Smooth muscle cell (in vitro differentiated cells): ENCODE results near the gene DCUN1D3. TPM values are rescaled to one million over a fixed set of nuclear protein-coding genes. Genes with fewer than 3 reads are reported as not detected.

Experiments used
- DNase-seq: peaks from one replicate; lab custom pipeline; 2025; ENCODE audit not compliant: unreplicated experiment; lab: John Stamatoyannopoulos, UW
- H2AFZ ChIP-seq: fragments of 200-600 bp; sonication (generic); 2 replicates; pipeline ENCODE4 v1.6.0; 2016; ENCODE audit warnings: antibody characterized with exemption, low read depth, mild to moderate bottlenecking
- H3F3A ChIP-seq: fragments of 200-600 bp; sonication (generic); 2 replicates; pipeline ENCODE4 v1.6.0; 2017; ENCODE audit warnings: antibody characterized with exemption, low read depth
- H3K27ac ChIP-seq: fragments of 200-600 bp; sonication (generic); 2 replicates; pipeline ENCODE4 v1.5.1; 2016; ENCODE audit warnings: low read depth, mild to moderate bottlenecking
- H3K27me3 ChIP-seq: fragments of 200-600 bp; sonication (generic); 2 replicates; pipeline ENCODE4 v1.6.1; 2016; ENCODE audit warnings: low read depth, mild to moderate bottlenecking
- H3K36me3 ChIP-seq: fragments of 200-600 bp; sonication (generic); 2 replicates; pipeline ENCODE4 v1.5.1; 2016; ENCODE audit warnings: low read depth
- H3K4me1 ChIP-seq: fragments of 200-600 bp; sonication (generic); 2 replicates; pipeline ENCODE4 v1.5.1; 2016; ENCODE audit warnings: low read depth
- H3K4me2 ChIP-seq: fragments of 200-600 bp; sonication (generic); 2 replicates; pipeline ENCODE4 v1.6.0; 2016; ENCODE audit warnings: mild to moderate bottlenecking
- H3K4me3 ChIP-seq: fragments of 200-600 bp; sonication (generic); 2 replicates; pipeline ENCODE4 v1.5.1; 2016; ENCODE audit warnings: mild to moderate bottlenecking
- H3K79me2 ChIP-seq: fragments of 200-600 bp; sonication (generic); 2 replicates; pipeline ENCODE4 v1.6.0; 2016; ENCODE audit warnings: low read depth, mild to moderate bottlenecking
- H3K9ac ChIP-seq: fragments of 200-600 bp; sonication (generic); 2 replicates; pipeline ENCODE4 v1.6.0; 2016; ENCODE audit warnings: low read depth
- H3K9me3 ChIP-seq: fragments of 200-600 bp; sonication (generic); replicated peaks from 2 replicates; pipeline ENCODE4 v1.5.1; 2016; ENCODE audit warnings: low read depth
- H4K20me1 ChIP-seq: fragments of 200-600 bp; sonication (generic); 2 replicates; pipeline ENCODE4 v1.6.0; 2016; ENCODE audit warnings: low read depth
- WGBS: methylation state at CpG from one replicate; pipeline ENCODE4 v1.1.7; 2016; ENCODE audit warnings: low lambda C conversion rate; 5-methylcytosine and 5-hydroxymethylcytosine counted together
- polyA plus RNA-seq: library from polyadenylated mRNA; unstranded; fragments of >200 nt; fragmentation: Nextera tagmentation; extraction: Ambion mirVana; gene quantifications from 2 replicates; pipeline ENCODE4 v1.2.1, GENCODE V29; 2016
- total RNA-seq: library from RNA; depleted of rRNA; stranded (reverse); fragments of >200 nt; gene quantifications from 2 replicates; pipeline ENCODE4 v1.2.3, GENCODE V29; 2014
- TF ChIP-seq, protein P1 (sequence below): fragments of 200-600 bp; sonication (generic); IDR thresholded peaks from 2 replicates; pipeline ENCODE4 v1.5.1; 2017; ENCODE audit warnings: borderline replicate concordance, mild to moderate bottlenecking, antibody characterized with exemption; ENCODE audit not compliant: insufficient read depth, poor library complexity, severe bottlenecking

Gene DCUN1D3
- total and polyA plus RNA-seq, 2 experiments from 2014 or later = 12.6 to 37.8 TPM

DNA sequence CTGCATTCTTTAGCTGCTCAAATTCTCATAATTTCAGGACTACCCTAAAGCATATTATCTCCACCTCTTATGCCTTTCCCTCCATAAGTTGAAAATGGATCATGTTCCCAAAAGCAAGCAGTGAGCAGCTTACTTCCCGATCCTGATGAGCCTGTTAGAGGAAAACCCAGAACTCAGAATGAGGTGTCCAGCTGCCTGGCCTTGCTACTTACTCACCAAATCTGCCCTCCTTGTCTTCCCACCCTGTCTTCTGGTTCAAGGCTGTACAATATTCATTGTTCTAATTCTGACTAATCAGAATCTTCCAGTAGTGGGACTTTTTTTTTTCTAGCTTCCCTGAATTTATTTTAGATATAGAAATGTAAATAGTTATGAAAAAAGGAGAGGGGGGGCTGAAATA, 11.2 kb upstream of the DCUN1D3 start:
- Histone ChIP-seq H2AFZ (no peak overlapping the region), H3K36me3 (no peaks in the 10 kb centered on the region), H4K20me1 (no peaks in the 10 kb centered on the region), H3K9me3 (no peaks in the 10 kb centered on the region), H3F3A (peaks cover 11% of the 10 kb centered on the region), H3K79me2 (no peaks in the 10 kb centered on the region), H3K27me3 (no peaks in the 10 kb centered on the region), H3K4me1 (peaks cover 16% of the 10 kb centered on the region), H3K4me3 (no peak overlapping the region), H3K27ac (peak overlapping the region; percentile 86), H3K4me2 (peak overlapping the region; percentile 50), H3K9ac (peak overlapping the region; percentile 54)
- TF ChIP-seq, protein P1, sequence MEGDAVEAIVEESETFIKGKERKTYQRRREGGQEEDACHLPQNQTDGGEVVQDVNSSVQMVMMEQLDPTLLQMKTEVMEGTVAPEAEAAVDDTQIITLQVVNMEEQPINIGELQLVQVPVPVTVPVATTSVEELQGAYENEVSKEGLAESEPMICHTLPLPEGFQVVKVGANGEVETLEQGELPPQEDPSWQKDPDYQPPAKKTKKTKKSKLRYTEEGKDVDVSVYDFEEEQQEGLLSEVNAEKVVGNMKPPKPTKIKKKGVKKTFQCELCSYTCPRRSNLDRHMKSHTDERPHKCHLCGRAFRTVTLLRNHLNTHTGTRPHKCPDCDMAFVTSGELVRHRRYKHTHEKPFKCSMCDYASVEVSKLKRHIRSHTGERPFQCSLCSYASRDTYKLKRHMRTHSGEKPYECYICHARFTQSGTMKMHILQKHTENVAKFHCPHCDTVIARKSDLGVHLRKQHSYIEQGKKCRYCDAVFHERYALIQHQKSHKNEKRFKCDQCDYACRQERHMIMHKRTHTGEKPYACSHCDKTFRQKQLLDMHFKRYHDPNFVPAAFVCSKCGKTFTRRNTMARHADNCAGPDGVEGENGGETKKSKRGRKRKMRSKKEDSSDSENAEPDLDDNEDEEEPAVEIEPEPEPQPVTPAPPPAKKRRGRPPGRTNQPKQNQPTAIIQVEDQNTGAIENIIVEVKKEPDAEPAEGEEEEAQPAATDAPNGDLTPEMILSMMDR = no peak
- no peak for DNase-seq
- WGBS = 86% methylated on average over 1 of the region's 1 CpG

DNA sequence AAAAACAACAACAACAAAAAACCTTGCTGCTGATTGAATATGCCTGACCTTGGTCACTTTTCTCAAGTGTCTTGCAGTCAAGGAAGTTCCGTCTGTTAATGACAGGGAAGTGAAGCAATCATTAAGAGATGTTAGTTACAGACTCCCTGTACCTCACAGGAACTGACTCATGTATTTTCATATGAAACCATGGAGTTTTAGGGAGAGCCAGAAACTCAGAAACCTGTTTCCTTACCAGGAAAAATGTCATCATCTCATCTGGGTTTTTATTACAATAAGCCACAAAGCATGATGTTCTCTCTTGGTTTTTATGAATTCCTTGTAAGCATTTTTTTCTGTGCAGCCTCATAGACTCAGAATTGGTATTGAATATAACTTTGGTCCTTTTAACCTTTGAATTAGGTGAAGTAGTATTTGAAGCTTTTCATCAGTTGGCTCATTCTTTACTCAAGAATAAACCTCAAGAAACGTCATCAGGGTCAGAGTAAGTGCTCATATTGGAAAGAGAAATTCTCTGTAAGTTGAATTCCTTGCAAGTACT, 10.7 kb upstream of the DCUN1D3 start:
- TF ChIP-seq, protein P1 = no peak
- peak overlapping the region; percentile 54 for H3K9ac ChIP-seq
- H3F3A ChIP-seq = peaks cover 11% of the 10 kb centered on the region
- 35% methylated on average over 2 of the region's 2 CpGs for WGBS
- no peaks in the 10 kb centered on the region for H4K20me1 ChIP-seq
- H3K27ac ChIP-seq = peak overlapping the region; percentile 86
- no peaks in the 10 kb centered on the region for H3K9me3 ChIP-seq
- H3K4me1 ChIP-seq = peaks cover 19% of the 10 kb centered on the region
- H3K36me3 ChIP-seq = no peaks in the 10 kb centered on the region
- no peaks in the 10 kb centered on the region for H3K27me3 ChIP-seq
- no peaks in the 10 kb centered on the region for H3K79me2 ChIP-seq
- H3K4me2 ChIP-seq = peak overlapping the region; percentile 50
- H3K4me3 ChIP-seq = no peak overlapping the region
- no peak for DNase-seq
- H2AFZ ChIP-seq = no peak overlapping the region

DNA sequence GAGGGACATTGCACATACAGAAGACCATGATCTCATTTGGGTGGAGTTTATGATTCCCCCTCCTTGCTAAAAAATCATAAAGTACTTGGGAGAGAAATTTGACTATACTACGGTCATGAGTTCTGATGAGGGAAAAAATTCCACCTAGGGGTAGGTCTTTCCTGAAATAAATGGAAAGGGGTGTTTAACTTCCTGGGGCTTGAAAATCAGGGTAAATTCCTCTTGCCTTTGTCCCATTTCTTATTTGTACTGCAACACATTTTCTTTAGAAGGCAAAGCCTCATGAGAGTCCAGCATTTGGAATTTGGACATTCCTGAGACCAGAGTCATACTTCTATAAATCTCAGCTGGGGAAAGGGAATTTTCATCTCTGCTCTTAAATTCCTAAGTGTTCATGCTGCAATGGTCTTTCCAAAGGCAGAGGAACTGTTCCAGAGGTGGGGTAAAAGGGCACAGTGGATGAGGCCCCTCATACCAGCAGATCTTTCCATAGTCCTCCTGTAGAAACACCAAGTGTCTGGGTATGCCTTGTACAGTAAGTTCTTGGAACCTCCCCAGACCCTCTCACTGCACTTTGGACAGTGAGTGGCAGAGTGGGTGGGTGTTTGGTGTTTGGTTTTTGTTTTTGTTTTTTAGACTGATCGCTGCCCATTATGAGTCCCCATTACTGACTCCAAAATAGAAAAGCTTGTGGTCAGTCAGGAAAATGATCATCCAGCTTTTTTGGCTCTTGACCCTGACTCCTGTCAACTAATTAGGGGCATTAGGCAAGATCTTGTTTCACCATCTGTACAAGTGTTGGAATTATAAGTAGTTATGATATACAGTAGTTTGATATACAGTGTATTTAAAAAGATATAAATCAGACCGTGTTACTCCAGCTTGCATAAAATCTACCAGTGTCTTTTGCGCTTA, 6.4 kb upstream of the DCUN1D3 start:
- no peak overlapping the region for H3K9ac ChIP-seq
- H2AFZ ChIP-seq = no peak overlapping the region
- H3K27me3 ChIP-seq = no peaks in the 10 kb centered on the region
- H3K27ac ChIP-seq = peak overlapping the region; percentile 78
- WGBS = 67% methylated on average over 4 of the region's 4 CpGs
- peaks cover 35% of the 10 kb centered on the region for H3K4me1 ChIP-seq
- H3K4me3 ChIP-seq = no peak overlapping the region
- H3K4me2 ChIP-seq = peak overlapping the region; percentile 69
- no peaks in the 10 kb centered on the region for H4K20me1 ChIP-seq
- DNase-seq = no peak
- H3K79me2 ChIP-seq = peaks cover 11% of the 10 kb centered on the region
- no peaks in the 10 kb centered on the region for H3K9me3 ChIP-seq
- TF ChIP-seq, protein P1 = no peak
- H3K36me3 ChIP-seq = no peaks in the 10 kb centered on the region
- peaks cover 19% of the 10 kb centered on the region for H3F3A ChIP-seq
